GM19240 (cell line): Measurements from ENCODE around the gene OR10J4.
"Not testable (repeated sequence)": the region's sequence is repeated elsewhere in the genome, so short reads cannot be mapped to it uniquely, and the experiment has no call there.

Source experiments
- DNase-seq: peaks from one replicate; pipeline ENCODE4 v3.0.0; 2011; ENCODE audit warnings: low spot score; ENCODE audit not compliant: insufficient read length

The OR10J4 gene

GRCh38 chr1:159431904-159432303 is at the start of gene OR10J4:
OR10J4 (plus strand) TSS chr1:159432204.
- DNase-seq = no peak

GRCh38 chr1:159406821-159407220 is 25.2 kb upstream of the OR10J4 start:
- DNase-seq = no peak

GRCh38 chr1:159408862-159409400 is 23.1 kb upstream of the OR10J4 start:
- DNase-seq = no peak

- no peak for DNase-seq
Observed at GRCh38 chr1:159421821-159422220, 10.2 kb upstream of the OR10J4 start.

- DNase-seq = no peak
Observed at GRCh38 chr1:159428536-159428935, 3.5 kb upstream of the OR10J4 start.

- no peak for DNase-seq
Observed at GRCh38 chr1:159429074-159429861, 2.7 kb upstream of the OR10J4 start.

- DNase-seq = no peak
Observed at GRCh38 chr1:159430985-159431384, 1.0 kb upstream of the OR10J4 start.

GRCh38 chr1:159436469-159436868 is 4.5 kb downstream of the OR10J4 start:
- no peak for DNase-seq

- DNase-seq = no peak
Observed at GRCh38 chr1:159439422-159439821, 7.4 kb downstream of the OR10J4 start, which contains the start of gene OR10J1. OR10J1 (plus strand) TSS chr1:159439722; CDS start chr1:159439792, 70 bp downstream.

- DNase-seq = no peak
Observed at GRCh38 chr1:159441360-159441759, 9.4 kb downstream of the OR10J4 start.

- DNase-seq = no peak
Observed at GRCh38 chr1:159442428-159442827, 10.4 kb downstream of the OR10J4 start.

- no peak for DNase-seq
Observed at GRCh38 chr1:159443066-159443750, 11.2 kb downstream of the OR10J4 start.

- DNase-seq = no peak
Observed at GRCh38 chr1:159444511-159444910, 12.5 kb downstream of the OR10J4 start.

GRCh38 chr1:159448181-159448580 is 16.2 kb downstream of the OR10J4 start:
- DNase-seq = no peak

- not testable (repeated sequence) for DNase-seq
Observed at GRCh38 chr1:159449605-159450004, 17.6 kb downstream of the OR10J4 start.

- no peak for DNase-seq
Observed at GRCh38 chr1:159459551-159459950, 27.5 kb downstream of the OR10J4 start.

- DNase-seq = no peak
Observed at GRCh38 chr1:159465191-159465603, 33.2 kb downstream of the OR10J4 start.

GRCh38 chr1:159468321-159468720 is 36.3 kb downstream of the OR10J4 start:
- no peak for DNase-seq

- no peak for DNase-seq
Observed at GRCh38 chr1:159469921-159470533, 38.0 kb downstream of the OR10J4 start.

GRCh38 chr1:159473335-159473734 is 41.3 kb downstream of the OR10J4 start:
- DNase-seq = no peak

GRCh38 chr1:159474926-159475325 is 42.9 kb downstream of the OR10J4 start:
- DNase-seq = no peak
